OCI-LY1 (cell line): ENCODE results near the gene SHMT2.
"Not testable (repeated sequence)": the region's sequence is repeated elsewhere in the genome, so short reads cannot be mapped to it uniquely, and the experiment has no call there.

Experiments
- H2AFZ ChIP-seq: fragments of 200-600 bp; sonication (generic), shearing (Covaris generic); 2 replicates; pipeline ENCODE4 v1.6.0; 2014; ENCODE audit warnings: antibody characterized with exemption, mild to moderate bottlenecking, low read length
- H3F3A ChIP-seq: fragments of 200-600 bp; sonication (generic), shearing (Covaris generic); 2 replicates; pipeline ENCODE4 v1.6.0; 2014; ENCODE audit warnings: mild to moderate bottlenecking, antibody characterized with exemption, low read length, moderate library complexity; ENCODE audit not compliant: insufficient read depth
- H3K27ac ChIP-seq: fragments of 200-600 bp; sonication (generic); 2 replicates; pipeline ENCODE4 v1.5.1; 2014; ENCODE audit warnings: low read length, mixed run types, mild to moderate bottlenecking, low read depth; ENCODE audit not compliant: poor library complexity, severe bottlenecking
- H3K27me3 ChIP-seq: fragments of 200-600 bp; sonication (generic); 2 replicates; pipeline ENCODE4 v1.6.0; 2014; ENCODE audit warnings: antibody characterized with exemption, mild to moderate bottlenecking, low read length, moderate library complexity; ENCODE audit not compliant: insufficient read depth
- H3K36me3 ChIP-seq: fragments of 200-600 bp; sonication (generic); 2 replicates; pipeline ENCODE4 v1.6.1; 2014; ENCODE audit warnings: mild to moderate bottlenecking, antibody characterized with exemption, low read length, moderate library complexity, mixed read lengths; ENCODE audit not compliant: insufficient read depth
- H3K4me1 ChIP-seq: fragments of 200-600 bp; sonication (generic); 2 replicates; pipeline ENCODE4 v1.5.1; 2014; ENCODE audit warnings: mild to moderate bottlenecking, low read length, moderate library complexity; ENCODE audit not compliant: insufficient read depth, severe bottlenecking
- H3K4me2 ChIP-seq: fragments of 200-600 bp; sonication (generic), shearing (Covaris generic); 2 replicates; pipeline ENCODE4 v1.6.1; 2014; ENCODE audit warnings: low read length
- H3K4me3 ChIP-seq: fragments of 200-600 bp; sonication (generic); 2 replicates; pipeline ENCODE4 v1.5.1; 2014; ENCODE audit warnings: low read length, low read depth, mild to moderate bottlenecking, mixed read lengths; ENCODE audit not compliant: poor library complexity, severe bottlenecking
- H3K79me2 ChIP-seq: fragments of 200-600 bp; shearing (Covaris generic); 2 replicates; pipeline ENCODE4 v1.6.1; 2016; ENCODE audit warnings: mixed run types, low read length, mixed read lengths; ENCODE audit not compliant: insufficient read depth
- H3K9ac ChIP-seq: fragments of 200-600 bp; sonication (generic), shearing (Covaris generic); 2 replicates; pipeline ENCODE4 v1.6.1; 2014; ENCODE audit warnings: mild to moderate bottlenecking, low read length, mixed read lengths
- H3K9me2 ChIP-seq: fragments of 200-600 bp; sonication (generic), shearing (Covaris generic); 2 replicates; pipeline ENCODE4 v1.6.1; 2014; ENCODE audit warnings: low read depth, mild to moderate bottlenecking, low read length, mixed read lengths
- H3K9me3 ChIP-seq: fragments of 200-600 bp; shearing (Covaris generic); 2 replicates; pipeline ENCODE4 v1.6.1; 2014; ENCODE audit warnings: low read length, mixed read lengths
- H4K20me1 ChIP-seq: fragments of 200-600 bp; sonication (generic), shearing (Covaris generic); 2 replicates; pipeline ENCODE4 v1.6.0; 2016; ENCODE audit warnings: mild to moderate bottlenecking, low read length; ENCODE audit not compliant: insufficient read depth
- CTCF ChIP-seq: fragments of 200-600 bp; sonication (generic), shearing (Covaris generic); IDR thresholded peaks from 2 replicates; pipeline ENCODE4 v1.5.1; 2017; ENCODE audit warnings: mild to moderate bottlenecking, antibody characterized with exemption, low read length, moderate library complexity, mixed read lengths
- EZH2 ChIP-seq: fragments of 200-600 bp; sonication (generic), shearing (Covaris generic); IDR thresholded peaks from 2 replicates; pipeline ENCODE4 v1.8.0; 2017; ENCODE audit warnings: borderline replicate concordance, mixed run types, mild to moderate bottlenecking, antibody characterized with exemption, low read length, moderate library complexity, mixed read lengths

The SHMT2 gene

GRCh38 chr12:57270966-57271470, 41.5 kb downstream of the SHMT2 start:
- H3K36me3 ChIP-seq: peaks cover 37% of the 10 kb centered on the region
- no peaks in the 10 kb centered on the region for H3K27me3 ChIP-seq
- H3K79me2 ChIP-seq: no peaks in the 10 kb centered on the region
- H3K9me3 ChIP-seq: no peaks in the 10 kb centered on the region
- no peaks in the 10 kb centered on the region for H3F3A ChIP-seq
- H4K20me1 ChIP-seq: no peaks in the 10 kb centered on the region
- H2AFZ ChIP-seq: no peak overlapping the region
- no peak overlapping the region for H3K4me3 ChIP-seq
- TF ChIP-seq CTCF (peak; percentile 10; the same call in 1 of the 2 replicates), EZH2 (no peak)
- no peak overlapping the region for H3K9ac ChIP-seq
- no peaks in the 10 kb centered on the region for H3K4me1 ChIP-seq
- H3K9me2 ChIP-seq: no peaks in the 10 kb centered on the region
- no peak overlapping the region for H3K27ac ChIP-seq
- no peak overlapping the region for H3K4me2 ChIP-seq

- Histone ChIP-seq H3K9me3 (no peaks in the 10 kb centered on the region), H3K27ac (no peak overlapping the region), H3K36me3 (peaks cover 28% of the 10 kb centered on the region), H3K9ac (no peak overlapping the region), H3K4me1 (no peaks in the 10 kb centered on the region), H3K27me3 (no peaks in the 10 kb centered on the region), H3K79me2 (no peaks in the 10 kb centered on the region), H3K4me2 (no peak overlapping the region), H2AFZ (no peak overlapping the region), H3F3A (no peaks in the 10 kb centered on the region), H3K4me3 (no peak overlapping the region), H3K9me2 (no peaks in the 10 kb centered on the region), H4K20me1 (no peaks in the 10 kb centered on the region)
- no peak for TF ChIP-seq EZH2
- TF ChIP-seq CTCF: no peak
Observed at GRCh38 chr12:57272337-57273151, 43.0 kb downstream of the SHMT2 start.

DNA sequence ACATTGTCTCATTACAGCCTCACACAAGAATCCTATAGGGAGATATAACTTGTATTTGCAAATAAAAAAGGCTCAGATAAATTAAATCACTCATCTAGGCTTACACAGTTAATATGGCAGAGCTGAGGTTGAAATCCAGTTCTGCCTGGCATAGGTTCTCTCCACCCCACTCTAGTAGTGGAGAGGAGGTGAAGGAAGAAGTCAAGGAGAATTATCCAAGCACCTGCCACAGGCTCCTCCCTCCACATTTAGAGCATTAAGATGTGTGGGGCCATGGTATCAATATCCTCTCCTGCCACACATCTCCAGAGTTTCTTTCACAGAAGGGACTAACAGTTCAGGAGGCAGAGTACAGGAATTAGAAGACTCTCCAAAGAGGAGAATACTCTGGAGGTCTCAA, 44.0 kb downstream of the SHMT2 start:
- Histone ChIP-seq H3K9me2 (no peaks in the 10 kb centered on the region), H3K4me3 (no peak overlapping the region), H3K27ac (no peak overlapping the region), H3F3A (no peaks in the 10 kb centered on the region), H3K9me3 (no peaks in the 10 kb centered on the region), H3K79me2 (no peaks in the 10 kb centered on the region), H3K36me3 (peaks cover 25% of the 10 kb centered on the region), H3K4me1 (no peaks in the 10 kb centered on the region), H2AFZ (no peak overlapping the region), H4K20me1 (no peaks in the 10 kb centered on the region), H3K9ac (no peak overlapping the region), H3K27me3 (no peaks in the 10 kb centered on the region), H3K4me2 (no peak overlapping the region)
- TF ChIP-seq CTCF: no peak

- H3K9ac ChIP-seq, H3K9me2 ChIP-seq, H3K9me3 ChIP-seq, H3K79me2 ChIP-seq, H4K20me1 ChIP-seq, H3F3A ChIP-seq, H3K27ac ChIP-seq, H3K4me2 ChIP-seq, H3K4me3 ChIP-seq, H2AFZ ChIP-seq, H3K27me3 ChIP-seq: not testable (repeated sequence)
- Histone ChIP-seq H3K36me3 (peaks cover 15% of the 10 kb centered on the region; the same call in 1 of the 2 replicates), H3K4me1 (peaks cover 15% of the 10 kb centered on the region)
Observed at GRCh38 chr12:57276233-57276632, 46.7 kb downstream of the SHMT2 start.
